T-helper 1 cell treated with Interleukin-12 subunit alpha and Interleukin-12 subunit beta and Interleukin-4 antibody, amounts not matched to agents 30 μg/mL and 1 μg/mL, for 36 hours (primary cell): ENCODE results near the gene TSPAN9.

Source experiments
- H3K27ac Mint-ChIP-seq: one replicate; pipeline ENCODE4 v1.8.0; 2021; ENCODE audit warnings: mild to moderate bottlenecking, mixed read lengths
- H3K27me3 Mint-ChIP-seq: one replicate; pipeline ENCODE4 v1.8.0; 2021; ENCODE audit warnings: low read depth, mixed read lengths
- H3K36me3 Mint-ChIP-seq: one replicate; pipeline ENCODE4 v1.8.0; 2021; ENCODE audit warnings: low read depth, mixed read lengths
- H3K4me1 Mint-ChIP-seq: one replicate; pipeline ENCODE4 v1.8.0; 2021; ENCODE audit warnings: low read depth, mixed read lengths
- H3K4me3 Mint-ChIP-seq: one replicate; pipeline ENCODE4 v1.8.0; 2021; ENCODE audit warnings: mild to moderate bottlenecking, moderate library complexity, mixed read lengths
- H3K9me3 Mint-ChIP-seq: one replicate; pipeline ENCODE4 v1.8.0; 2021; ENCODE audit warnings: mixed read lengths

TSPAN9 gene

GRCh38 chr12:3294481-3294911, 217.3 kb downstream of the TSPAN9 start:
- no peak overlapping the region for H3K27ac Mint-ChIP-seq
- H3K4me1 Mint-ChIP-seq: peaks cover under 1% of the 10 kb centered on the region
- no peaks in the 10 kb centered on the region for H3K36me3 Mint-ChIP-seq
- no peaks in the 10 kb centered on the region for H3K27me3 Mint-ChIP-seq
- H3K9me3 Mint-ChIP-seq: no peaks in the 10 kb centered on the region
- H3K4me3 Mint-ChIP-seq: no peak overlapping the region

GRCh38 chr12:3295225-3295624, 218.0 kb downstream of the TSPAN9 start:
- no peak overlapping the region for H3K27ac Mint-ChIP-seq
- peaks cover 7% of the 10 kb centered on the region for H3K4me1 Mint-ChIP-seq
- H3K36me3 Mint-ChIP-seq: no peaks in the 10 kb centered on the region
- no peaks in the 10 kb centered on the region for H3K9me3 Mint-ChIP-seq
- H3K4me3 Mint-ChIP-seq: no peak overlapping the region
- peaks cover 5% of the 10 kb centered on the region for H3K27me3 Mint-ChIP-seq

GRCh38 chr12:3295646-3296408, 218.6 kb downstream of the TSPAN9 start:
- Mint-ChIP-seq H3K27ac (no peak overlapping the region), H3K36me3 (no peaks in the 10 kb centered on the region), H3K4me1 (peaks cover 12% of the 10 kb centered on the region), H3K4me3 (no peak overlapping the region), H3K27me3 (peaks cover 5% of the 10 kb centered on the region), H3K9me3 (no peaks in the 10 kb centered on the region)

- H3K9me3 Mint-ChIP-seq: no peaks in the 10 kb centered on the region
Observed at GRCh38 chr12:3296409-3296701, 219.2 kb downstream of the TSPAN9 start.

GRCh38 chr12:3298603-3299002, 221.4 kb downstream of the TSPAN9 start:
- Mint-ChIP-seq H3K36me3 (no peaks in the 10 kb centered on the region), H3K4me3 (no peak overlapping the region), H3K9me3 (no peaks in the 10 kb centered on the region), H3K27me3 (peaks cover 5% of the 10 kb centered on the region), H3K4me1 (peaks cover 12% of the 10 kb centered on the region), H3K27ac (no peak overlapping the region)

More at GRCh38 chr12:3296409-3296701, 219.2 kb downstream of the TSPAN9 start:
- no peaks in the 10 kb centered on the region for H3K36me3 Mint-ChIP-seq
- no peak overlapping the region for H3K4me3 Mint-ChIP-seq
- H3K27me3 Mint-ChIP-seq: peaks cover 5% of the 10 kb centered on the region
- peaks cover 12% of the 10 kb centered on the region for H3K4me1 Mint-ChIP-seq
- H3K27ac Mint-ChIP-seq: no peak overlapping the region

- H3K27me3 Mint-ChIP-seq: peaks cover 5% of the 10 kb centered on the region
- peak overlapping the region; percentile 35 for H3K4me3 Mint-ChIP-seq
- peaks cover 12% of the 10 kb centered on the region for H3K4me1 Mint-ChIP-seq
- H3K36me3 Mint-ChIP-seq: no peaks in the 10 kb centered on the region
- H3K9me3 Mint-ChIP-seq: no peaks in the 10 kb centered on the region
- peak overlapping the region; percentile 82 for H3K27ac Mint-ChIP-seq
Observed at GRCh38 chr12:3299929-3300832, 223.0 kb downstream of the TSPAN9 start.

- Mint-ChIP-seq H3K27me3 (peaks cover 5% of the 10 kb centered on the region), H3K9me3 (no peaks in the 10 kb centered on the region), H3K4me1 (peaks cover 12% of the 10 kb centered on the region), H3K36me3 (no peaks in the 10 kb centered on the region), H3K4me3 (no peak overlapping the region), H3K27ac (no peak overlapping the region)
Observed at GRCh38 chr12:3300833-3301401, 223.7 kb downstream of the TSPAN9 start.

- Mint-ChIP-seq H3K27me3 (peaks cover 5% of the 10 kb centered on the region), H3K4me1 (peaks cover 12% of the 10 kb centered on the region), H3K4me3 (no peak overlapping the region), H3K27ac (no peak overlapping the region), H3K9me3 (no peaks in the 10 kb centered on the region), H3K36me3 (no peaks in the 10 kb centered on the region)
Observed at GRCh38 chr12:3302401-3303041, 225.3 kb downstream of the TSPAN9 start.

GRCh38 chr12:3303410-3304136, 226.4 kb downstream of the TSPAN9 start:
- no peak overlapping the region for H3K4me3 Mint-ChIP-seq
- peaks cover 12% of the 10 kb centered on the region for H3K4me1 Mint-ChIP-seq
- no peak overlapping the region for H3K27ac Mint-ChIP-seq
- H3K36me3 Mint-ChIP-seq: no peaks in the 10 kb centered on the region
- H3K27me3 Mint-ChIP-seq: peaks cover 5% of the 10 kb centered on the region
- no peaks in the 10 kb centered on the region for H3K9me3 Mint-ChIP-seq

GRCh38 chr12:3304436-3305165, 227.4 kb downstream of the TSPAN9 start:
- Mint-ChIP-seq H3K4me1 (peaks cover 11% of the 10 kb centered on the region), H3K27ac (no peak overlapping the region), H3K36me3 (no peaks in the 10 kb centered on the region), H3K4me3 (no peak overlapping the region), H3K27me3 (peaks cover 4% of the 10 kb centered on the region), H3K9me3 (no peaks in the 10 kb centered on the region)

GRCh38 chr12:3305464-3305863, 228.3 kb downstream of the TSPAN9 start:
- H3K4me1 Mint-ChIP-seq: peaks cover 2% of the 10 kb centered on the region
- no peak overlapping the region for H3K27ac Mint-ChIP-seq
- no peaks in the 10 kb centered on the region for H3K27me3 Mint-ChIP-seq
- no peaks in the 10 kb centered on the region for H3K36me3 Mint-ChIP-seq
- H3K4me3 Mint-ChIP-seq: no peak overlapping the region
- no peaks in the 10 kb centered on the region for H3K9me3 Mint-ChIP-seq

GRCh38 chr12:3305904-3306619, 228.9 kb downstream of the TSPAN9 start:
- H3K27ac Mint-ChIP-seq: no peak overlapping the region
- H3K4me3 Mint-ChIP-seq: no peak overlapping the region
- no peaks in the 10 kb centered on the region for H3K36me3 Mint-ChIP-seq
- no peaks in the 10 kb centered on the region for H3K27me3 Mint-ChIP-seq
- no peaks in the 10 kb centered on the region for H3K9me3 Mint-ChIP-seq
- no peaks in the 10 kb centered on the region for H3K4me1 Mint-ChIP-seq

- no peaks in the 10 kb centered on the region for H3K27me3 Mint-ChIP-seq
- H3K4me1 Mint-ChIP-seq: no peaks in the 10 kb centered on the region
- no peaks in the 10 kb centered on the region for H3K9me3 Mint-ChIP-seq
- no peak overlapping the region for H3K4me3 Mint-ChIP-seq
- no peaks in the 10 kb centered on the region for H3K36me3 Mint-ChIP-seq
- H3K27ac Mint-ChIP-seq: no peak overlapping the region
Observed at GRCh38 chr12:3307389-3307788, 230.2 kb downstream of the TSPAN9 start.
